Gastroesophageal sphincter (tissue), 4 donors: ENCODE measurements around the gene TFDP3. TPM values are rescaled to one million over a fixed set of nuclear protein-coding genes. Genes with fewer than 3 reads are reported as not detected.

ENCODE experiments used
- ATAC-seq: fragments of 150-250 bp; one replicate; pipeline ENCODE4 v1.9.1; 2016; ENCODE audit warnings: mild to moderate bottlenecking, moderate library complexity
- H3K27ac ChIP-seq, 4 donors: fragments of 200-600 bp; sonication (generic) in 3 of 4; 1 replicate in 3 of 4; 2 replicates in 1 of 4; pipeline ENCODE4 v1.5.1; 2016 to 2019
- H3K27me3 ChIP-seq: fragments of 200-600 bp; sonication (generic); one replicate; pipeline ENCODE4 v1.5.1; 2019
- H3K36me3 ChIP-seq, 2 donors: fragments of 200-600 bp; sonication (generic); one replicate each; pipeline ENCODE4 v1.5.1; 2019; ENCODE audit warnings: control low read depth in 1 of 2
- H3K4me1 ChIP-seq, 3 donors: fragments of 200-600 bp; sonication (generic); 1 replicate in 2 of 3; 2 replicates in 1 of 3; pipeline ENCODE4 v1.5.1; 2016 to 2019; ENCODE audit warnings: control low read depth in 2 of 3
- H3K4me3 ChIP-seq, 2 donors: fragments of 200-600 bp; sonication (generic); one replicate each; pipeline ENCODE4 v1.5.1; 2019; ENCODE audit warnings: mild to moderate bottlenecking in 1 of 2, moderate library complexity in 1 of 2
- H3K9me3 ChIP-seq, 3 donors: fragments of 200-600 bp; sonication (generic); one replicate each; pipeline ENCODE4 v1.5.1; 2017 to 2019; ENCODE audit warnings: control low read depth in 2 of 3
- CTCF ChIP-seq, 4 experiments: fragments of 200-600 bp in 2 of 4; fragments of 450-650 bp in 2 of 4; sonication (generic) in 1 of 4; IDR thresholded peaks; one replicate each; pipeline ENCODE4 v1.5.1; 2017 to 2019; ENCODE audit warnings: antibody characterized with exemption in 4 of 4, mild to moderate bottlenecking in 2 of 4, moderate library complexity in 2 of 4
- EP300 ChIP-seq: sonication (generic); formaldehyde crosslinking; IDR thresholded peaks from one replicate; pipeline ENCODE4 v1.6.1; 2017; ENCODE audit warnings: antibody characterized with exemption, mild to moderate bottlenecking
- POLR2A ChIP-seq, 2 donors: fragments of 450-650 bp; IDR thresholded peaks; one replicate each; pipeline ENCODE4 v1.6.1; 2017; ENCODE audit warnings: antibody characterized with exemption in 2 of 2, mild to moderate bottlenecking in 2 of 2, moderate library complexity in 1 of 2
- POLR2AphosphoS5 ChIP-seq: sonication (generic); formaldehyde crosslinking; IDR thresholded peaks from one replicate; pipeline ENCODE4 v1.6.1; 2017; ENCODE audit warnings: antibody characterized with exemption
- WGBS, 2 donors: methylation state at CpG; one replicate each; pipeline ENCODE4 v1.1.5; 2018; ENCODE audit warnings: low coverage in 1 of 2; 5-methylcytosine and 5-hydroxymethylcytosine counted together
- total RNA-seq, 4 donors: library from RNA; depleted of rRNA; stranded (reverse); fragments of >200 nt; gene quantifications; one replicate each; pipeline ENCODE4 v1.1.0, GENCODE V29; 2016

TFDP3 gene
- total RNA-seq, 4 donors from 2014 or later = 0.40 TPM; not detected in 3

- TF ChIP-seq CTCF (IDR thresholded peaks at IDR 0.05) = no peak
- TF ChIP-seq EP300 = no peak
- TF ChIP-seq POLR2AphosphoS5 = no peak
- 100% methylated on average over 3 of the region's 3 CpGs; no CpG with 5 or more reads in 1 of the 2 donors for WGBS, 2 donors
- no peak for ATAC-seq
Measured at GRCh38 chrX:133215017-133215416, 3.1 kb downstream of the TFDP3 start.

DNA sequence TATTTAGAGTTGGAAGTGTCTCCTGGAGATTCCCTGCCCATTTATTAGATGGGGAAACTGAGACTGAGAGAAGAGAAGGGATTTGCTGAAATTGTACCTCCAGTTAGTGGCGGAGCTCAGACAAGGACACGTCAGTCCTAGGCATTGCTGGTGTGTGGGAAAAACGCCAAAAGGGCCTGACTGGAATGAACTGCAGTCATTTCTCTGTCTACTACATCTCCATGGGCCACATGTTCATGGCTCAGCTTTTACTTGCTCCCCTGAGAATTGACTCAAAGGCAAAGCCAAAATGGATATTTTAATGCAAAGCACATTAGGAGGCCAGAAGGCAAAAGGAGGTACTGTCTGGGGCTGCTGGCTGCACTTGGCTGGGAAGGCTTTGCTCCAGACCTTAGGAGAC lies 3.9 kb downstream of the TFDP3 start:
- Histone ChIP-seq H3K4me3 (no peak overlapping the region), H3K36me3 (no peaks in the 10 kb centered on the region), H3K9me3 (no peaks in the 10 kb centered on the region), H3K27me3 (no peaks in the 10 kb centered on the region), H3K4me1 (no peaks in the 10 kb centered on the region), H3K27ac (no peak overlapping the region)
- 40 to 67% methylated on average over 1 to 3 of the region's 3 CpGs for WGBS, 2 donors
- no peak for TF ChIP-seq POLR2A (IDR thresholded peaks at IDR 0.05)
- TF ChIP-seq CTCF (IDR thresholded peaks at IDR 0.05) = no peak
- no peak for TF ChIP-seq POLR2AphosphoS5
- TF ChIP-seq EP300 = no peak
- no peak for ATAC-seq

More at GRCh38 chrX:133215017-133215416, 3.1 kb downstream of the TFDP3 start:
- Histone ChIP-seq H3K9me3 (no peaks in the 10 kb centered on the region), H3K27me3 (no peaks in the 10 kb centered on the region), H3K4me1 (no peaks in the 10 kb centered on the region), H3K27ac (no peak overlapping the region), H3K36me3 (no peaks in the 10 kb centered on the region), H3K4me3 (no peak overlapping the region)

DNA sequence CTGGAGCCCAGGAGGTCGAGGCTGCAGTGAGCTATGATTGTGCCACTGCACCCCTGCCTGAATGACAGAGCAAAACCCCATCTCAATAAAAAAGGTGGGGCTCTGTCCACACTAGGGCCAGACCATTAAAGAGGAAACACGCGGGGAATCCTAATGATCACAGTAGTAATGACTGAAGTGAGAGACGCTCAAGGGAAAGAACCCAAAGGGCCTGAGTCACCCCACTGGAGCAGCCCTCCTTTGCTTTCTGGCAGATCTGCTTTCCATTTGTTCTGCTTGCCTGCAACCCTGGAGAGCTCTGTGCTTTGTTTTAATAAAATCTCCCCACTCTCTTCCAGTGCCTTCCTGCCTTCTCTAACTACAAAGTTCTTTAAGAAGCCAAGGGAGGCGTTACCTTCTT lies 5.0 kb downstream of the TFDP3 start:
- H3K27me3 ChIP-seq = no peaks in the 10 kb centered on the region
- TF ChIP-seq EP300 = no peak
- TF ChIP-seq CTCF (IDR thresholded peaks at IDR 0.05) = no peak
- TF ChIP-seq POLR2AphosphoS5 = no peak
- TF ChIP-seq POLR2A (IDR thresholded peaks at IDR 0.05) = no peak
- 44 to 76% methylated on average over 2 to 4 of the region's 5 CpGs for WGBS, 2 donors
- no peak overlapping the region for H3K4me3 ChIP-seq
- ATAC-seq = no peak
- no peaks in the 10 kb centered on the region for H3K36me3 ChIP-seq
- H3K27ac ChIP-seq = no peak overlapping the region
- no peaks in the 10 kb centered on the region for H3K9me3 ChIP-seq
- H3K4me1 ChIP-seq = no peaks in the 10 kb centered on the region

- TF ChIP-seq POLR2AphosphoS5 = no peak
- TF ChIP-seq CTCF (IDR thresholded peaks at IDR 0.05) = no peak
- no peak for TF ChIP-seq EP300
- TF ChIP-seq POLR2A (IDR thresholded peaks at IDR 0.05) = no peak
- 67 to 79% methylated on average over 2 of the region's 2 CpGs for WGBS, 2 donors
- Histone ChIP-seq H3K4me1 (no peaks in the 10 kb centered on the region), H3K27me3 (no peaks in the 10 kb centered on the region), H3K9me3 (no peaks in the 10 kb centered on the region), H3K36me3 (no peaks in the 10 kb centered on the region), H3K4me3 (no peak overlapping the region), H3K27ac (no peak overlapping the region)
- ATAC-seq = no peak
Measured at GRCh38 chrX:133207751-133208150, 10.4 kb downstream of the TFDP3 start.

GRCh38 chrX:133191739-133192039 lies 26.5 kb downstream of the TFDP3 start:
- Histone ChIP-seq H3K36me3 (no peaks in the 10 kb centered on the region), H3K9me3 (no peaks in the 10 kb centered on the region), H3K27me3 (no peaks in the 10 kb centered on the region), H3K4me3 (no peak overlapping the region), H3K27ac (no peak overlapping the region), H3K4me1 (no peaks in the 10 kb centered on the region)
- TF ChIP-seq EP300 (no peak), CTCF (IDR thresholded peaks at IDR 0.05) (no peak), POLR2A (IDR thresholded peaks at IDR 0.05) (no peak), POLR2AphosphoS5 (no peak)
- no peak for ATAC-seq
- WGBS, 2 donors = 0 to 63% methylated on average over 1 of the region's 1 CpG
